CD4-positive, alpha-beta memory T cell (primary cell): ENCODE data around the gene ZNF830. TPM values are rescaled to one million over a fixed set of nuclear protein-coding genes. Genes with fewer than 3 reads are reported as not detected.
A peak's percentile ranks its signal among the peaks of the same experiment; 100 is the strongest.

Source experiments
- CTCF ChIA-PET: fragments of 350-600 bp; sonication (Branson Sonifier 250); formaldehyde crosslinking; loops from one replicate; lab custom pipeline; 2021; ENCODE audit warnings: inconsistent platforms; ENCODE audit not compliant: partially characterized antibody; lab: Charles Lee
- POLR2A ChIA-PET: fragments of 350-600 bp; sonication (Branson Sonifier 250); formaldehyde crosslinking; loops from one replicate; lab custom pipeline; 2021; ENCODE audit not compliant: partially characterized antibody; lab: Charles Lee
- DNase-seq, 5 donors: peaks; one replicate each; pipeline versions ENCODE4 v3.0.0 to v3.0.0-alpha.2; 2020 to 2022; ENCODE audit warnings: mixed read lengths in 1 of 5
- H3K27ac ChIP-seq: one replicate; pipeline ENCODE4 v1.7.0; 2013; ENCODE audit warnings: low read depth, low read length
- H3K27me3 ChIP-seq: 2 replicates; pipeline ENCODE4 v1.7.0; 2013; ENCODE audit warnings: mild to moderate bottlenecking, low read length, moderate library complexity; ENCODE audit not compliant: insufficient read depth
- H3K36me3 ChIP-seq: 2 replicates; pipeline ENCODE4 v1.7.0; 2013; ENCODE audit warnings: mild to moderate bottlenecking, low read length, moderate library complexity; ENCODE audit not compliant: insufficient read depth
- H3K4me1 ChIP-seq: 2 replicates; pipeline ENCODE4 v1.7.0; 2013; ENCODE audit warnings: mild to moderate bottlenecking, low read length, moderate library complexity; ENCODE audit not compliant: insufficient read depth
- H3K4me3 ChIP-seq, 2 donors: one replicate each; pipeline ENCODE4 v1.7.0; 2013; ENCODE audit warnings: low read length in 2 of 2, mild to moderate bottlenecking in 1 of 2
- H3K9me3 ChIP-seq, 2 donors: one replicate each; pipeline ENCODE4 v1.7.0; 2013; ENCODE audit warnings: low read length in 2 of 2, control low read depth in 1 of 2; ENCODE audit not compliant: control insufficient read depth in 1 of 2
- H3K27ac Mint-ChIP-seq, 7 donors: one replicate each; pipeline ENCODE4 v1.8.0; 2020 to 2021; ENCODE audit warnings: mixed read lengths in 7 of 7, mild to moderate bottlenecking in 6 of 7, inconsistent platforms in 3 of 7, moderate library complexity in 3 of 7
- H3K27me3 Mint-ChIP-seq, 2 donors: one replicate each; pipeline ENCODE4 v1.8.0; 2020 to 2021; ENCODE audit warnings: mixed read lengths in 2 of 2
- H3K36me3 Mint-ChIP-seq, 2 donors: one replicate each; pipeline ENCODE4 v1.8.0; 2020 to 2021; ENCODE audit warnings: mixed read lengths in 2 of 2, inconsistent platforms in 1 of 2, mild to moderate bottlenecking in 1 of 2
- H3K4me1 Mint-ChIP-seq, 4 donors: one replicate each; pipeline ENCODE4 v1.8.0; 2020 to 2021; ENCODE audit warnings: mixed read lengths in 4 of 4, mild to moderate bottlenecking in 1 of 4
- H3K4me3 Mint-ChIP-seq, 8 donors: one replicate each; pipeline ENCODE4 v1.8.0; 2020 to 2021; ENCODE audit warnings: mixed read lengths in 8 of 8, mild to moderate bottlenecking in 7 of 8, moderate library complexity in 6 of 8, inconsistent platforms in 3 of 8
- H3K9me3 Mint-ChIP-seq, 8 donors: one replicate each; pipeline ENCODE4 v1.8.0; 2020 to 2021; ENCODE audit warnings: mixed read lengths in 8 of 8, mild to moderate bottlenecking in 5 of 8, inconsistent platforms in 3 of 8, moderate library complexity in 1 of 8
- intact Hi-C: fragments of 100-400 bp; cut with micrococcal nuclease; formaldehyde crosslinking; loops from one replicate; pipeline ENCODE4 v1.15.1; 2023
- polyA plus RNA-seq, 2 donors: library from polyadenylated mRNA; unstranded; fragments of 300-500 nt; fragmentation: Illumina TruSeq; gene quantifications; one replicate each; pipeline ENCODE4 v1.2.3, GENCODE V29; 2021
- total RNA-seq, 2 experiments: library from RNA; stranded (reverse); gene quantifications; one replicate each; pipeline ENCODE4 v1.2.3, GENCODE V29; 2021

Gene ZNF830
- total and polyA plus RNA-seq, 4 experiments from 2014 or later = 16.7 to 44.0 (median 32.7) TPM

- peaks cover 67 to 89% of the 10 kb centered on the region in 2 donors for H3K36me3 Mint-ChIP-seq
- no peaks in the 10 kb centered on the region for H3K27me3 ChIP-seq
- H3K4me1 ChIP-seq = no peaks in the 10 kb centered on the region
- no peak for DNase-seq
- H3K27ac ChIP-seq = no peak overlapping the region
- H3K4me3 ChIP-seq = no peak overlapping the region
- H3K9me3 ChIP-seq = no peaks in the 10 kb centered on the region
- H3K27me3 Mint-ChIP-seq = no peaks in the 10 kb centered on the region
- H3K4me3 Mint-ChIP-seq = no peak overlapping the region
- POLR2A ChIA-PET = interaction anchor here (1.1 to 1.2 kb wide), 4 partner anchors 10 to 73 kb away, joined by 3 to 4 read pairs (median 3); partner anchors contain the start of genes CCT6B, RFFL and ZNF830
- H3K9me3 Mint-ChIP-seq = no peaks in the 10 kb centered on the region
- intact Hi-C loops = no loop called here
- H3K27ac Mint-ChIP-seq = peak overlapping the region in 3 of 7 donors; percentile 4 to 41 (median 32)
- H3K36me3 ChIP-seq = peaks cover 44% of the 10 kb centered on the region
- H3K4me1 Mint-ChIP-seq = peaks cover 0 to 8% (median 5%) of the 10 kb centered on the region in 4 donors
- CTCF ChIA-PET = interaction anchor here (1.1 to 3.3 kb wide), 8 partner anchors 9 to 129 kb away, joined by 3 to 16 read pairs (median 4); partner anchors contain the start of genes LIG3 and RFFL
These were observed 29.6 kb downstream of the ZNF830 start for GRCh38 chr17:34990921-34991365.

GRCh38 chr17:34991606-34992005 lies 30.3 kb downstream of the ZNF830 start:
- H3K27me3 Mint-ChIP-seq = no peaks in the 10 kb centered on the region
- no peaks in the 10 kb centered on the region for H3K4me1 ChIP-seq
- intact Hi-C loops = no loop called here
- no peaks in the 10 kb centered on the region for H3K9me3 ChIP-seq
- POLR2A ChIA-PET = interaction anchor here (1.1 to 1.2 kb wide), 3 partner anchors 11 to 127 kb away, joined by 3 to 4 read pairs (median 3); no protein-coding TSS in a partner anchor
- DNase-seq = no peak
- peaks cover 42% of the 10 kb centered on the region for H3K36me3 ChIP-seq
- H3K36me3 Mint-ChIP-seq = peaks cover 65 to 87% of the 10 kb centered on the region in 2 donors
- H3K4me3 ChIP-seq = no peak overlapping the region
- peaks cover 0 to 5% (median 3%) of the 10 kb centered on the region in 4 donors for H3K4me1 Mint-ChIP-seq
- no peaks in the 10 kb centered on the region for H3K9me3 Mint-ChIP-seq
- H3K27ac ChIP-seq = no peak overlapping the region
- CTCF ChIA-PET = interaction anchor here (0.6 to 3.3 kb wide), 7 partner anchors 11 to 129 kb away, joined by 3 to 16 read pairs (median 3); partner anchors contain the start of gene LIG3
- H3K27me3 ChIP-seq = no peaks in the 10 kb centered on the region
- H3K4me3 Mint-ChIP-seq = no peak overlapping the region
- no peak overlapping the region for H3K27ac Mint-ChIP-seq

- no peak overlapping the region for H3K4me3 ChIP-seq
- Mint-ChIP-seq H3K4me3 (no peak overlapping the region), H3K27me3 (no peaks in the 10 kb centered on the region), H3K4me1 (peaks cover 2 to 4% (median 2%) of the 10 kb centered on the region in 4 donors), H3K9me3 (no peaks in the 10 kb centered on the region), H3K27ac (peak overlapping the region in 1 of 7 donors; percentile 40), H3K36me3 (peaks cover 54 to 84% of the 10 kb centered on the region in 2 donors)
- no peaks in the 10 kb centered on the region for H3K9me3 ChIP-seq
- peaks cover 2% of the 10 kb centered on the region for H3K4me1 ChIP-seq
- H3K27ac ChIP-seq = no peak overlapping the region
- CTCF ChIA-PET = interaction anchor here (1.0 to 8.5 kb wide), 3 partner anchors 30 to 127 kb away, joined by 3 to 96 read pairs (median 3); partner anchors contain the start of genes FNDC8 and RAD51D
- POLR2A ChIA-PET = interaction anchor here (1.6 kb wide), 1 partner anchor 12 kb away, joined by 8 read pairs; the partner anchor contains the start of gene LIG3
- H3K27me3 ChIP-seq = no peaks in the 10 kb centered on the region
- peaks cover 40% of the 10 kb centered on the region for H3K36me3 ChIP-seq
- intact Hi-C loops = no loop called here
- no peak for DNase-seq
These were observed 31.7 kb downstream of the ZNF830 start for GRCh38 chr17:34993031-34993430.

- Histone ChIP-seq H3K4me3 (no peak overlapping the region), H3K9me3 (no peaks in the 10 kb centered on the region), H3K27me3 (no peaks in the 10 kb centered on the region), H3K27ac (no peak overlapping the region), H3K36me3 (peaks cover 25% of the 10 kb centered on the region), H3K4me1 (peaks cover 7% of the 10 kb centered on the region)
- no peak for DNase-seq
- no peak overlapping the region for H3K4me3 Mint-ChIP-seq
- peaks cover 31 to 73% of the 10 kb centered on the region in 2 donors for H3K36me3 Mint-ChIP-seq
- ChIA-PET CTCF (interaction anchor here (1.0 to 8.5 kb wide), 10 partner anchors 14 to 751 kb away, joined by 3 to 115 read pairs (median 8); partner anchors contain the start of genes CCT6B, FNDC8, RAD51D and RFFL), POLR2A (interaction anchor here (0.8 to 4.3 kb wide), 7 partner anchors 15 to 123 kb away, joined by 3 to 34 read pairs (median 6); partner anchors contain the start of genes LIG3, RAD51D and RFFL)
- peaks cover 4 to 7% (median 5%) of the 10 kb centered on the region in 4 donors for H3K4me1 Mint-ChIP-seq
- intact Hi-C loops = no loop called here
- H3K27me3 Mint-ChIP-seq = no peaks in the 10 kb centered on the region
- peak overlapping the region in 4 of 7 donors; percentile 8 to 74 (median 32) for H3K27ac Mint-ChIP-seq
- no peaks in the 10 kb centered on the region for H3K9me3 Mint-ChIP-seq
These were observed 35.3 kb downstream of the ZNF830 start for GRCh38 chr17:34996422-34997285.

- peaks cover 25% of the 10 kb centered on the region for H3K36me3 ChIP-seq
- H3K4me1 ChIP-seq = peaks cover 7% of the 10 kb centered on the region
- H3K27ac ChIP-seq = no peak overlapping the region
- H3K27me3 Mint-ChIP-seq = no peaks in the 10 kb centered on the region
- H3K4me1 Mint-ChIP-seq = peaks cover 4 to 7% (median 5%) of the 10 kb centered on the region in 4 donors
- CTCF ChIA-PET = interaction anchor here (1.0 to 8.5 kb wide), 10 partner anchors 8 to 122 kb away, joined by 3 to 115 read pairs (median 8); partner anchors contain the start of genes CCT6B, FNDC8, RAD51D and RFFL
- H3K9me3 Mint-ChIP-seq = no peaks in the 10 kb centered on the region
- peak overlapping the region in 3 of 7 donors; percentile 29 to 68 (median 53) for H3K27ac Mint-ChIP-seq
- H3K4me3 Mint-ChIP-seq = no peak overlapping the region
- peaks cover 31 to 71% of the 10 kb centered on the region in 2 donors for H3K36me3 Mint-ChIP-seq
- no peaks in the 10 kb centered on the region for H3K27me3 ChIP-seq
- H3K4me3 ChIP-seq = no peak overlapping the region
- H3K9me3 ChIP-seq = no peaks in the 10 kb centered on the region
- intact Hi-C loops = no loop called here
- DNase-seq = no peak
- POLR2A ChIA-PET = interaction anchor here (0.8 to 4.3 kb wide), 6 partner anchors 16 to 122 kb away, joined by 3 to 34 read pairs (median 7); partner anchors contain the start of genes LIG3, RAD51D and RFFL
These were observed 36.1 kb downstream of the ZNF830 start for GRCh38 chr17:34997355-34997862.

GRCh38 chr17:34998205-34998604 lies 36.9 kb downstream of the ZNF830 start:
- peaks cover 30 to 69% of the 10 kb centered on the region in 2 donors for H3K36me3 Mint-ChIP-seq
- intact Hi-C loops = loop anchor here (1.0 kb wide), 4 partner anchors 65 to 749 kb away; partner anchors contain the start of genes RAD51D and RFFL

More at GRCh38 chr17:34998205-34998604, 36.9 kb downstream of the ZNF830 start:
- H3K27me3 ChIP-seq = no peaks in the 10 kb centered on the region
- peaks cover 23% of the 10 kb centered on the region for H3K36me3 ChIP-seq
- H3K27ac ChIP-seq = no peak overlapping the region
- H3K4me3 Mint-ChIP-seq = no peak overlapping the region
- no peaks in the 10 kb centered on the region for H3K9me3 ChIP-seq
- peaks cover 7% of the 10 kb centered on the region for H3K4me1 ChIP-seq
- DNase-seq = peak; percentile 75 to 79 (median 77)
- no peak overlapping the region for H3K4me3 ChIP-seq
- CTCF ChIA-PET = interaction anchor here (1.0 to 8.5 kb wide), 15 partner anchors 9 to 126 kb away, joined by 3 to 115 read pairs (median 8); partner anchors contain the start of genes FNDC8, RAD51D and RFFL
- no peaks in the 10 kb centered on the region for H3K9me3 Mint-ChIP-seq
- peaks cover 4 to 12% (median 5%) of the 10 kb centered on the region in 4 donors for H3K4me1 Mint-ChIP-seq
- no peaks in the 10 kb centered on the region for H3K27me3 Mint-ChIP-seq
- peak overlapping the region in 6 of 7 donors; percentile 20 to 88 (median 80) for H3K27ac Mint-ChIP-seq
- POLR2A ChIA-PET = interaction anchor here (0.9 to 4.3 kb wide), 8 partner anchors 24 to 121 kb away, joined by 3 to 34 read pairs (median 9); partner anchors contain the start of genes CCT6B, RAD51D and RFFL
